Peyer's patch (tissue), 4 donors: ENCODE results near the gene STK40. TPM values are rescaled to one million over a fixed set of nuclear protein-coding genes. Genes with fewer than 3 reads are reported as not detected.

Experiments used
- DNase-seq, 3 donors: peaks; one replicate each; pipeline ENCODE4 v3.0.0-alpha.2; 2017 to 2019
- H3K27ac ChIP-seq, 4 donors: fragments of 200-600 bp; sonication (generic); one replicate each; pipeline ENCODE4 v1.5.1; 2016 to 2019
- H3K27me3 ChIP-seq, 2 donors: fragments of 200-600 bp; sonication (generic); one replicate each; pipeline ENCODE4 v1.5.1; 2019
- H3K36me3 ChIP-seq, 3 donors: fragments of 200-600 bp; sonication (generic); one replicate each; pipeline ENCODE4 v1.5.1; 2016 to 2019
- H3K4me1 ChIP-seq, 4 donors: fragments of 200-600 bp; sonication (generic); one replicate each; pipeline ENCODE4 v1.5.1; 2016 to 2019
- H3K4me3 ChIP-seq, 4 donors: fragments of 200-600 bp; sonication (generic); 1 replicate in 3 of 4; 2 replicates in 1 of 4; pipeline ENCODE4 v1.5.1; 2016 to 2019; ENCODE audit warnings: mild to moderate bottlenecking in 1 of 4
- H3K9me3 ChIP-seq, 4 donors: fragments of 200-600 bp; sonication (generic); one replicate each; pipeline ENCODE4 v1.5.1; 2016 to 2019; ENCODE audit warnings: mild to moderate bottlenecking in 1 of 4
- CTCF ChIP-seq, 6 experiments: fragments of 450-650 bp in 4 of 6; fragments of 200-600 bp in 2 of 6; sonication (generic) in 1 of 6; IDR thresholded peaks; one replicate each; pipeline ENCODE4 v1.5.1; 2017 to 2019; ENCODE audit warnings: antibody characterized with exemption in 6 of 6, mild to moderate bottlenecking in 3 of 6, moderate library complexity in 1 of 6
- POLR2A ChIP-seq, 2 donors: fragments of 450-650 bp; IDR thresholded peaks; one replicate each; pipeline ENCODE4 v1.5.1; 2017; ENCODE audit warnings: antibody characterized with exemption in 2 of 2, mild to moderate bottlenecking in 2 of 2, moderate library complexity in 2 of 2
- total RNA-seq, 4 donors: library from RNA; depleted of rRNA; stranded (reverse); fragments of >200 nt; gene quantifications; one replicate each; pipeline ENCODE4 v1.1.0, GENCODE V29; 2016

STK40 gene
- total RNA-seq, 4 donors from 2014 or later, result 14.0 to 30.2 (median 21.5) TPM

- no peak for TF ChIP-seq POLR2A (IDR thresholded peaks at IDR 0.05)
- TF ChIP-seq CTCF (IDR thresholded peaks at IDR 0.05), result peak; percentile 88 to 96 (median 91)
- Histone ChIP-seq H3K36me3 (peaks cover 0 to 7% (median 0%) of the 10 kb centered on the region in 3 donors), H3K4me1 (peaks cover 4 to 65% (median 27%) of the 10 kb centered on the region in 4 donors), H3K9me3 (no peaks in the 10 kb centered on the region), H3K27me3 (no peaks in the 10 kb centered on the region), H3K27ac (peak overlapping the region in 2 of 4 donors; percentile 3 to 36), H3K4me3 (no peak overlapping the region)
- DNase-seq, result peak; percentile 84 to 94 (median 91)
Observed at GRCh38 chr1:36369061-36369861, 16.5 kb downstream of the STK40 start.

GRCh38 chr1:36367798-36368197, 17.9 kb downstream of the STK40 start:
- no peaks in the 10 kb centered on the region for H3K9me3 ChIP-seq
- no peak for TF ChIP-seq CTCF (IDR thresholded peaks at IDR 0.05)
- H3K4me1 ChIP-seq, result peaks cover 0 to 50% (median 13%) of the 10 kb centered on the region in 4 donors
- peak overlapping the region in 1 of 4 donors; percentile 4 for H3K27ac ChIP-seq
- peaks cover 0 to 10% (median 0%) of the 10 kb centered on the region in 3 donors for H3K36me3 ChIP-seq
- DNase-seq, result no peak
- H3K27me3 ChIP-seq, result no peaks in the 10 kb centered on the region
- no peak overlapping the region for H3K4me3 ChIP-seq

DNA sequence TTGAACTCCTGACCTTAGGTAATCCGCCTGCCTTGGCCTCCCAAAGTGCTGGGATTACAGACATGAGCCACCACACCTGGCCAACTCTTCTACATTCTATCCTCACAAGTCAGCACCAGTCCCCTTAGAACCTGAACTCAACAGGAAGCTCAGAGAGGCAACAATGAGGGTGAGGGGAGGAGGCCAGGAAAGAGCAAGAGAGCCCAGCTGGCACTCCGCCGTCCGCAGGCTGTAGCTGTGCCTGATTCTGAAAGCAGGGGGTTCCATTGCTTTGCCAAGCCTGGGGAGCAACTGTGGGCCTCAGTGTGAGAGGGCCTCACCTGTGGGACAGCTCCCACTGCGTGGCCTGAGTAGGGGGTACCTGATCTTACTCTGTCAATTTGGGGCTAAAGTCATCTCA, 18.7 kb downstream of the STK40 start:
- H3K27me3 ChIP-seq, result no peaks in the 10 kb centered on the region
- no peak for TF ChIP-seq POLR2A (IDR thresholded peaks at IDR 0.05)
- TF ChIP-seq CTCF (IDR thresholded peaks at IDR 0.05), result no peak
- H3K9me3 ChIP-seq, result no peaks in the 10 kb centered on the region
- DNase-seq, result no peak
- H3K36me3 ChIP-seq, result peaks cover 0 to 18% (median 0%) of the 10 kb centered on the region in 3 donors
- H3K4me3 ChIP-seq, result no peak overlapping the region
- H3K4me1 ChIP-seq, result peaks cover 0 to 45% (median 10%) of the 10 kb centered on the region in 4 donors
- H3K27ac ChIP-seq, result peak overlapping the region in 1 of 4 donors; percentile 70

- H3K36me3 ChIP-seq, result peaks cover 0 to 27% (median 0%) of the 10 kb centered on the region in 3 donors
- TF ChIP-seq POLR2A (IDR thresholded peaks at IDR 0.05) (no peak), CTCF (IDR thresholded peaks at IDR 0.05) (no peak)
- peak overlapping the region in 3 of 4 donors; percentile 31 to 70 (median 61) for H3K27ac ChIP-seq
- H3K4me3 ChIP-seq, result no peak overlapping the region
- no peaks in the 10 kb centered on the region for H3K9me3 ChIP-seq
- peaks cover 0 to 40% (median 6%) of the 10 kb centered on the region in 4 donors for H3K4me1 ChIP-seq
- DNase-seq, result peak in 2 of 3 donors; percentile 67 to 69
- H3K27me3 ChIP-seq, result no peaks in the 10 kb centered on the region
Observed at GRCh38 chr1:36366091-36366661, 19.5 kb downstream of the STK40 start.

DNA sequence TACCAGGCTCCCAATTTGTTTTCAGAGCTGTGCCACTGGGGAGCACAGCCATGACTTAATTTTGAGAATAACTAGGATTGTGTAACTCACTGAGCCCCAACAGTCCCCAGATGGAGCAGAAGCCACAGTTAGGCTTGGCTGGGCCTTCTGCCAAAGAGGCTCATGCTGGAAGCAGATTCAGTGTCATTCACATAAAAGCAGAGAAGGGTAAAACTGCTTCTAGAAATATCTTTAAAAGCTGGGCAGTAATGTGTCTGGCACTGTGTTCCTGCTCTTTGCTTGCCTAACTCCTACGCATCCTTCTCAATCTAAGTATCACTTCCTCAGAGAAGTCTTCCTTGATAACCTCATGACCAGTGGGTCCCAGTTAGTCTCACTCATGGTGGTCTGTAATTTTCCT, 20.3 kb downstream of the STK40 start:
- Histone ChIP-seq H3K36me3 (peaks cover 0 to 33% (median 0%) of the 10 kb centered on the region in 3 donors), H3K4me1 (peaks cover 0 to 40% (median 6%) of the 10 kb centered on the region in 4 donors), H3K27me3 (no peaks in the 10 kb centered on the region), H3K27ac (peak overlapping the region in 3 of 4 donors; percentile 15 to 70 (median 61)), H3K9me3 (no peaks in the 10 kb centered on the region), H3K4me3 (no peak overlapping the region)
- no peak for DNase-seq
- TF ChIP-seq POLR2A (IDR thresholded peaks at IDR 0.05), result no peak
- no peak for TF ChIP-seq CTCF (IDR thresholded peaks at IDR 0.05)
